HAP-1 (cell line): ENCODE measurements around the gene SSX2IP.
"Not testable (repeated sequence)": the region's sequence is repeated elsewhere in the genome, so short reads cannot be mapped to it uniquely, and the experiment has no call there.

Experiments used
- DNase-seq, 2 experiments: peaks; one replicate each; pipeline ENCODE4 v3.0.0-alpha.2; 2016 to 2020; ENCODE audit warnings: low spot score in 2 of 2
- H3K27me3 ChIP-seq: fragments of 250-450 bp; sonication (Bioruptor Pico); 2 replicates; pipeline ENCODE4 v1.5.1; 2020; ENCODE audit warnings: low read depth, mild to moderate bottlenecking, moderate library complexity
- H3K36me3 ChIP-seq: fragments of 250-450 bp; sonication (Bioruptor Pico); replicated peaks from 2 replicates; pipeline ENCODE4 v1.5.1; 2020; ENCODE audit warnings: mild to moderate bottlenecking
- H3K4me1 ChIP-seq: fragments of 250-450 bp; sonication (Bioruptor Pico); 2 replicates; pipeline ENCODE4 v1.5.1; 2020; ENCODE audit warnings: mild to moderate bottlenecking
- H3K4me3 ChIP-seq: fragments of 250-450 bp; sonication (Bioruptor Pico); 2 replicates; pipeline ENCODE4 v1.5.1; 2020; ENCODE audit warnings: mild to moderate bottlenecking, moderate library complexity
- H3K9me3 ChIP-seq: fragments of 250-450 bp; sonication (Bioruptor Pico); 2 replicates; pipeline ENCODE4 v1.5.1; 2020; ENCODE audit warnings: mild to moderate bottlenecking, moderate library complexity
- in situ Hi-C: fragments of 300-500 bp; cut with MboI; formaldehyde crosslinking; loops from 3 replicates; pipeline ENCODE4 v1.14.3; 2020; ENCODE audit warnings: low sequenced_read_pairs, inconsistent platforms, mixed read lengths

Gene SSX2IP

GRCh38 chr1:84611796-84612195, 78.5 kb downstream of the SSX2IP start:
- H3K4me1 ChIP-seq, result no peaks in the 10 kb centered on the region
- no peaks in the 10 kb centered on the region for H3K27me3 ChIP-seq
- peaks cover 8% of the 10 kb centered on the region; the same call in 1 of the 2 replicates for H3K9me3 ChIP-seq
- DNase-seq, result no peak
- no peaks in the 10 kb centered on the region for H3K36me3 ChIP-seq
- no peak overlapping the region for H3K4me3 ChIP-seq
- in situ Hi-C loops, result loop anchor here (25.0 kb wide), 3 partner anchors 174 to 699 kb away; no protein-coding TSS in a partner anchor

- Histone ChIP-seq H3K4me1 (no peaks in the 10 kb centered on the region), H3K27me3 (no peaks in the 10 kb centered on the region), H3K36me3 (no peaks in the 10 kb centered on the region), H3K9me3 (peaks cover 8% of the 10 kb centered on the region; the same call in 1 of the 2 replicates), H3K4me3 (no peak overlapping the region)
- in situ Hi-C loops, result loop anchor here (25.0 kb wide), 3 partner anchors 174 to 699 kb away; no protein-coding TSS in a partner anchor
- no peak for DNase-seq
Measured at GRCh38 chr1:84611091-84611490, 79.2 kb downstream of the SSX2IP start.

GRCh38 chr1:84606977-84607376, 83.3 kb downstream of the SSX2IP start:
- no peak for DNase-seq
- in situ Hi-C loops, result loop anchor here (25.0 kb wide), 3 partner anchors 170 to 695 kb away; no protein-coding TSS in a partner anchor

GRCh38 chr1:84605157-84605556, 85.1 kb downstream of the SSX2IP start:
- in situ Hi-C loops, result loop anchor here (25.0 kb wide), 3 partner anchors 168 to 693 kb away; no protein-coding TSS in a partner anchor
- no peak for DNase-seq
- H3K27me3 ChIP-seq, result no peaks in the 10 kb centered on the region
- H3K36me3 ChIP-seq, result no peaks in the 10 kb centered on the region
- H3K4me3 ChIP-seq, result no peak overlapping the region
- no peaks in the 10 kb centered on the region for H3K9me3 ChIP-seq
- H3K4me1 ChIP-seq, result peaks cover 15% of the 10 kb centered on the region

More at GRCh38 chr1:84606977-84607376, 83.3 kb downstream of the SSX2IP start:
- Histone ChIP-seq H3K4me3 (no peak overlapping the region), H3K9me3 (no peaks in the 10 kb centered on the region), H3K36me3 (no peaks in the 10 kb centered on the region), H3K4me1 (peaks cover 15% of the 10 kb centered on the region), H3K27me3 (no peaks in the 10 kb centered on the region)

- peak; percentile 81 to 85 for DNase-seq
- Histone ChIP-seq H3K9me3 (no peaks in the 10 kb centered on the region), H3K36me3 (no peaks in the 10 kb centered on the region), H3K4me3 (peak overlapping the region; percentile 8), H3K4me1 (peaks cover 15% of the 10 kb centered on the region), H3K27me3 (no peaks in the 10 kb centered on the region)
- in situ Hi-C loops, result loop anchor here (25.0 kb wide), 3 partner anchors 167 to 692 kb away; no protein-coding TSS in a partner anchor
Measured at GRCh38 chr1:84603941-84604830, 86.1 kb downstream of the SSX2IP start.

GRCh38 chr1:84603223-84603622, 87.0 kb downstream of the SSX2IP start:
- Histone ChIP-seq H3K9me3 (no peaks in the 10 kb centered on the region), H3K4me1 (peaks cover 15% of the 10 kb centered on the region), H3K4me3 (no peak overlapping the region), H3K27me3 (no peaks in the 10 kb centered on the region), H3K36me3 (no peaks in the 10 kb centered on the region)
- in situ Hi-C loops, result loop anchor here (25.0 kb wide), 3 partner anchors 166 to 691 kb away; no protein-coding TSS in a partner anchor
- DNase-seq, result no peak

- DNase-seq, result no peak
- in situ Hi-C loops, result loop anchor here (25.0 kb wide), 3 partner anchors 163 to 688 kb away; no protein-coding TSS in a partner anchor
- peaks cover 15% of the 10 kb centered on the region for H3K4me1 ChIP-seq
- H3K36me3 ChIP-seq, result no peaks in the 10 kb centered on the region
- H3K27me3 ChIP-seq, result no peaks in the 10 kb centered on the region
- H3K4me3 ChIP-seq, result no peak overlapping the region
- H3K9me3 ChIP-seq, result no peaks in the 10 kb centered on the region
Measured at GRCh38 chr1:84600796-84601195, 89.5 kb downstream of the SSX2IP start.

- Histone ChIP-seq H3K27me3 (no peaks in the 10 kb centered on the region), H3K36me3 (no peaks in the 10 kb centered on the region), H3K4me3 (no peak overlapping the region)
Measured at GRCh38 chr1:84598846-84599741, 91.2 kb downstream of the SSX2IP start.

GRCh38 chr1:84598418-84598817, 91.8 kb downstream of the SSX2IP start:
- Histone ChIP-seq H3K9me3 (no peaks in the 10 kb centered on the region), H3K4me1 (no peaks in the 10 kb centered on the region), H3K36me3 (no peaks in the 10 kb centered on the region), H3K27me3 (no peaks in the 10 kb centered on the region), H3K4me3 (no peak overlapping the region)
- DNase-seq, result no peak
- in situ Hi-C loops, result no loop called here

More at GRCh38 chr1:84598846-84599741, 91.2 kb downstream of the SSX2IP start:
- DNase-seq, result no peak
- no peaks in the 10 kb centered on the region for H3K9me3 ChIP-seq
- peaks cover 6% of the 10 kb centered on the region for H3K4me1 ChIP-seq
- in situ Hi-C loops, result no loop called here

GRCh38 chr1:84597011-84597410, 93.2 kb downstream of the SSX2IP start:
- Histone ChIP-seq H3K9me3 (no peaks in the 10 kb centered on the region), H3K36me3 (no peaks in the 10 kb centered on the region), H3K4me3 (no peak overlapping the region), H3K4me1 (no peaks in the 10 kb centered on the region), H3K27me3 (no peaks in the 10 kb centered on the region)
- in situ Hi-C loops, result no loop called here
- no peak for DNase-seq

- H3K4me3 ChIP-seq, DNase-seq, in situ Hi-C loops, H3K4me1 ChIP-seq, H3K36me3 ChIP-seq, H3K9me3 ChIP-seq, H3K27me3 ChIP-seq: not testable (repeated sequence)
Measured at GRCh38 chr1:84594959-84595358, 95.3 kb downstream of the SSX2IP start.
